HG03342 (cell line): ENCODE measurements around the gene DDIAS.
"Not testable (repeated sequence)": the region's sequence is repeated elsewhere in the genome, so short reads cannot be mapped to it uniquely, and the experiment has no call there.

Experiments
- ATAC-seq: cut with Tn5 transposase; IDR thresholded peaks from one replicate; pipeline ENCODE4 v1.9.1; 2021; ENCODE audit warnings: mild to moderate bottlenecking, moderate library complexity; ENCODE audit not compliant: unreplicated experiment

Gene DDIAS

GRCh38 chr11:82901165-82901921 lies at the start of gene DDIAS:
DDIAS (plus strand) TSS chr11:82901736; CDS start chr11:82914739, 13,003 bp downstream.
- peak; percentile 69 for ATAC-seq

- no peak for ATAC-seq
Observed at GRCh38 chr11:82854242-82854641, 47.3 kb upstream of the DDIAS start.

- ATAC-seq: not testable (repeated sequence)
Observed at GRCh38 chr11:82854916-82855315, 46.6 kb upstream of the DDIAS start.

GRCh38 chr11:82855616-82856015 lies 45.9 kb upstream of the DDIAS start:
- no peak for ATAC-seq

- ATAC-seq: no peak
Observed at GRCh38 chr11:82857145-82857544, 44.4 kb upstream of the DDIAS start.

GRCh38 chr11:82858133-82858532 lies 43.4 kb upstream of the DDIAS start:
- no peak for ATAC-seq

- no peak for ATAC-seq
Observed at GRCh38 chr11:82858556-82859091, 42.9 kb upstream of the DDIAS start.

GRCh38 chr11:82859750-82860149 lies 41.8 kb upstream of the DDIAS start:
- ATAC-seq: no peak

GRCh38 chr11:82862379-82862778 lies 39.2 kb upstream of the DDIAS start:
- no peak for ATAC-seq

- peak; percentile 64 for ATAC-seq
Observed at GRCh38 chr11:82863209-82863608, 38.3 kb upstream of the DDIAS start.

- ATAC-seq: no peak
Observed at GRCh38 chr11:82864268-82864667, 37.3 kb upstream of the DDIAS start.

GRCh38 chr11:82865841-82866240 lies 35.7 kb upstream of the DDIAS start:
- no peak for ATAC-seq

GRCh38 chr11:82867495-82868082 lies 33.9 kb upstream of the DDIAS start:
- peak; percentile 57 for ATAC-seq

- no peak for ATAC-seq
Observed at GRCh38 chr11:82869657-82870056, 31.9 kb upstream of the DDIAS start.

- ATAC-seq: no peak
Observed at GRCh38 chr11:82871646-82872045, 29.9 kb upstream of the DDIAS start.

- no peak for ATAC-seq
Observed at GRCh38 chr11:82872377-82873150, 29.0 kb upstream of the DDIAS start.

- no peak for ATAC-seq
Observed at GRCh38 chr11:82873919-82874333, 27.6 kb upstream of the DDIAS start.

- ATAC-seq: no peak
Observed at GRCh38 chr11:82874646-82875523, 26.7 kb upstream of the DDIAS start.

- no peak for ATAC-seq
Observed at GRCh38 chr11:82883853-82884252, 17.7 kb upstream of the DDIAS start.
